WTC11 (cell line): ENCODE measurements around the gene MICAL1. TPM values are rescaled to one million over a fixed set of nuclear protein-coding genes. Genes with fewer than 3 reads are reported as not detected.

ENCODE experiments used
- ATAC-seq: fragments of 200-7000 bp; cut with Tn5 transposase; 2 replicates; pipeline ENCODE4 v1.10.0; 2021; ENCODE audit warnings: mild to moderate bottlenecking, moderate library complexity
- CTCF ChIA-PET: fragments of 300-600 bp; sonication (Branson Sonifier 250); formaldehyde crosslinking; loops from one replicate; lab custom pipeline; 2021; ENCODE audit warnings: antibody characterized with exemption; lab: Charles Lee
- POLR2A ChIA-PET: fragments of 350-600 bp; sonication (Branson Sonifier 250); formaldehyde crosslinking; loops from one replicate; lab custom pipeline; 2021; ENCODE audit warnings: antibody characterized with exemption; lab: Charles Lee
- DNase-seq: peaks from one replicate; pipeline ENCODE4 v3.0.0; 2021; ENCODE audit warnings: low spot score
- H3K27ac Mint-ChIP-seq: 2 replicates; pipeline ENCODE4 v1.8.0; 2021; ENCODE audit warnings: mixed read lengths
- H3K27me3 Mint-ChIP-seq: 2 replicates; pipeline ENCODE4 v1.8.0; 2021; ENCODE audit warnings: low read depth, mild to moderate bottlenecking, moderate library complexity, mixed read lengths
- H3K36me3 Mint-ChIP-seq: 2 replicates; pipeline ENCODE4 v1.8.0; 2021; ENCODE audit warnings: mixed read lengths
- H3K4me1 Mint-ChIP-seq: 2 replicates; pipeline ENCODE4 v1.8.0; 2022; ENCODE audit warnings: mixed read lengths
- H3K4me3 Mint-ChIP-seq: 2 replicates; pipeline ENCODE4 v1.8.0; 2021; ENCODE audit warnings: mild to moderate bottlenecking, moderate library complexity, mixed read lengths
- H3K9me3 Mint-ChIP-seq: 2 replicates; pipeline ENCODE4 v1.8.0; 2021; ENCODE audit warnings: mixed read lengths
- AFF4 ChIP-seq: sonication (generic); formaldehyde crosslinking; IDR thresholded peaks from 2 replicates; pipeline ENCODE4 v1.8.1; 2023; ENCODE audit warnings: mild to moderate bottlenecking, missing genetic modification reagents, borderline replicate concordance
- ATF2 ChIP-seq: sonication (generic); formaldehyde crosslinking; IDR thresholded peaks from 2 replicates; pipeline ENCODE4 v1.8.1; 2022; ENCODE audit warnings: low read depth, missing genetic modification reagents, borderline replicate concordance
- E2F5 ChIP-seq: sonication (generic); formaldehyde crosslinking; IDR thresholded peaks from 2 replicates; pipeline ENCODE4 v1.8.1; 2022; ENCODE audit warnings: mild to moderate bottlenecking, moderate library complexity, missing genetic modification reagents
- FOXK1 ChIP-seq: sonication (generic); formaldehyde crosslinking; IDR thresholded peaks from 2 replicates; pipeline ENCODE4 v1.8.0; 2022; ENCODE audit warnings: mild to moderate bottlenecking, moderate library complexity, missing genetic modification reagents
- GTF2I ChIP-seq: fragments of 250-450 bp; sonication (Bioruptor Pico); conservative IDR thresholded peaks from 2 replicates; pipeline ENCODE4 v1.4.0; 2021; ENCODE audit warnings: mild to moderate bottlenecking
- IRF2 ChIP-seq: sonication (generic); formaldehyde crosslinking; IDR thresholded peaks from 2 replicates; pipeline ENCODE4 v1.8.0; 2022; ENCODE audit warnings: low read depth, missing genetic modification reagents, borderline replicate concordance
- JAZF1 ChIP-seq: fragments of 250-450 bp; sonication (Bioruptor Pico); IDR thresholded peaks from 2 replicates; pipeline ENCODE4 v1.9.0; 2021; ENCODE audit warnings: moderate library complexity, mild to moderate bottlenecking, inconsistent platforms
- MLX ChIP-seq: sonication (generic); formaldehyde crosslinking; IDR thresholded peaks from 2 replicates; pipeline ENCODE4 v1.8.1; 2023; ENCODE audit warnings: mild to moderate bottlenecking, missing genetic modification reagents, moderate library complexity
- NFE2L1 ChIP-seq: sonication (generic); formaldehyde crosslinking; IDR thresholded peaks from 2 replicates; pipeline ENCODE4 v1.8.1; 2023; ENCODE audit warnings: missing genetic modification reagents
- PRDM15 ChIP-seq: sonication (generic); formaldehyde crosslinking; IDR thresholded peaks from 2 replicates; pipeline ENCODE4 v1.8.0; 2022; ENCODE audit warnings: missing genetic modification reagents
- SMAD3 ChIP-seq: sonication (generic); formaldehyde crosslinking; IDR thresholded peaks from 2 replicates; pipeline ENCODE4 v1.8.0; 2022; ENCODE audit warnings: missing genetic modification reagents, mild to moderate bottlenecking, borderline replicate concordance
- USF1 ChIP-seq: sonication (generic); formaldehyde crosslinking; IDR thresholded peaks from 2 replicates; pipeline ENCODE4 v1.8.0; 2022; ENCODE audit warnings: mild to moderate bottlenecking, missing genetic modification reagents
- ZNF121 ChIP-seq: sonication (generic); formaldehyde crosslinking; IDR thresholded peaks from 2 replicates; pipeline ENCODE4 v1.8.0; 2023; ENCODE audit warnings: missing genetic modification reagents
- ZNF232 ChIP-seq: sonication (generic); formaldehyde crosslinking; IDR thresholded peaks from 2 replicates; pipeline ENCODE4 v1.8.0; 2022; ENCODE audit warnings: mild to moderate bottlenecking, missing genetic modification reagents
- ZNF263 ChIP-seq: sonication (generic); formaldehyde crosslinking; IDR thresholded peaks from 2 replicates; pipeline ENCODE4 v1.8.1; 2022; ENCODE audit warnings: low read depth, mild to moderate bottlenecking, moderate library complexity, missing genetic modification reagents
- ZNF396 ChIP-seq: fragments of 250-450 bp; sonication (Bioruptor Pico); IDR thresholded peaks from 2 replicates; pipeline ENCODE4 v1.8.0; 2021; ENCODE audit warnings: mild to moderate bottlenecking, moderate library complexity, borderline replicate concordance
- ZNF416 ChIP-seq: fragments of 250-450 bp; sonication (Bioruptor Pico); IDR thresholded peaks from 2 replicates; pipeline ENCODE4 v1.9.0; 2021; ENCODE audit warnings: mild to moderate bottlenecking, inconsistent platforms
- ZNF425 ChIP-seq: fragments of 250-450 bp; sonication (Bioruptor Pico); conservative IDR thresholded peaks from 2 replicates; pipeline ENCODE4 v1.9.0; 2021; ENCODE audit warnings: mild to moderate bottlenecking
- ZSCAN18 ChIP-seq: fragments of 250-450 bp; sonication (Bioruptor Pico); IDR thresholded peaks from 2 replicates; pipeline ENCODE4 v2.1.2; 2022; ENCODE audit warnings: mild to moderate bottlenecking, moderate library complexity
- total RNA-seq: library from RNA; stranded (reverse); gene quantifications from 3 replicates; pipeline ENCODE4 v1.2.3, GENCODE V29; 2021

The MICAL1 gene
- total RNA-seq, 1 experiment from 2014 or later = 57.4 TPM

GRCh38 chr6:109465772-109466171, 10.2 kb upstream of the MICAL1 start (continued):
- TF ChIP-seq PRDM15 (CRISPR knock-in tag) (no peak), SMAD3 (CRISPR knock-in tag) (no peak)

- Mint-ChIP-seq H3K9me3 (peaks cover 7% of the 10 kb centered on the region), H3K27ac (no peak overlapping the region), H3K4me1 (peaks cover 22% of the 10 kb centered on the region), H3K36me3 (peaks cover 55% of the 10 kb centered on the region), H3K4me3 (no peak overlapping the region), H3K27me3 (no peaks in the 10 kb centered on the region)
- DNase-seq (no peak), ATAC-seq (no peak)
- POLR2A ChIA-PET = no interaction called here
- CTCF ChIA-PET = interaction anchor here (1.2 kb wide), 1 partner anchor 20 kb away, joined by 3 read pairs; no protein-coding TSS in a partner anchor
- no peak for TF ChIP-seq IRF2 (CRISPR knock-in tag)
- no peak for TF ChIP-seq USF1 (CRISPR knock-in tag)
- TF ChIP-seq JAZF1 (CRISPR knock-in tag) = no peak
- TF ChIP-seq ZNF121 (CRISPR knock-in tag) = no peak
- no peak for TF ChIP-seq AFF4 (CRISPR knock-in tag)
- no peak for TF ChIP-seq ZNF416 (CRISPR knock-in tag)
- TF ChIP-seq FOXK1 = no peak
- TF ChIP-seq E2F5 (CRISPR knock-in tag) = no peak
- TF ChIP-seq ZNF425 (CRISPR knock-in tag) = no peak
- no peak for TF ChIP-seq GTF2I (CRISPR knock-in tag)
- TF ChIP-seq ATF2 (CRISPR knock-in tag) = no peak
- TF ChIP-seq ZNF396 = no peak
- no peak for TF ChIP-seq NFE2L1 (CRISPR knock-in tag)
- TF ChIP-seq ZNF232 = no peak
- TF ChIP-seq ZSCAN18 (CRISPR knock-in tag) = no peak
- TF ChIP-seq MLX (CRISPR knock-in tag) = no peak
- TF ChIP-seq ZNF263 (CRISPR knock-in tag) = no peak
Measured at GRCh38 chr6:109461733-109462526, 6.4 kb upstream of the MICAL1 start.
